ENCODE measurements around the gene MTMR3. TPM values are rescaled to one million over a fixed set of nuclear protein-coding genes. Genes with fewer than 3 reads are reported as not detected.
"Not testable (repeated sequence)": the region's sequence is repeated elsewhere in the genome, so short reads cannot be mapped to it uniquely, and the experiment has no call there.

The MTMR3 gene
- polyA plus RNA-seq, 12 donors, result 23.5 to 49.2 (median 32.3) TPM; not detected in 1

DNA sequence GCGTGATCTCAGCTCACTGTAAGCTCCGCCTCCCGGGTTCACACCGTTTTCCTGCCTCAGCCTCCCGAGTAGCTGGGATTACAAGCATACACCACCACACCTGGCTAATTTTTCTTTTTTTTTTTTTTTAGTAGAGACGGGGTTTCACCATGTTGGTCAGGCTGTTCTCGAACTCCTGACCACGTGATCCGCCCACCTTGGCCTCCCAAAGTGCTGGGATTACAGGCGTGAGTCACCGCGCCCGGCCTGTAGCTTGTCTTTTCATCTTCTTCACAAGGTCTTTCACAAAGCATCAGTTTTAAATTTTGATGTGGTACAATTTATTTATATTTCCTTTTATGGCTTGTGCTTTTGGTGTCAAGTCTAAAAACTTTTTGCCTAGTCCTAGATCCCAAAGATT is 17.4 kb upstream of the MTMR3 start:
- not testable (repeated sequence) for DNase-seq

DNA sequence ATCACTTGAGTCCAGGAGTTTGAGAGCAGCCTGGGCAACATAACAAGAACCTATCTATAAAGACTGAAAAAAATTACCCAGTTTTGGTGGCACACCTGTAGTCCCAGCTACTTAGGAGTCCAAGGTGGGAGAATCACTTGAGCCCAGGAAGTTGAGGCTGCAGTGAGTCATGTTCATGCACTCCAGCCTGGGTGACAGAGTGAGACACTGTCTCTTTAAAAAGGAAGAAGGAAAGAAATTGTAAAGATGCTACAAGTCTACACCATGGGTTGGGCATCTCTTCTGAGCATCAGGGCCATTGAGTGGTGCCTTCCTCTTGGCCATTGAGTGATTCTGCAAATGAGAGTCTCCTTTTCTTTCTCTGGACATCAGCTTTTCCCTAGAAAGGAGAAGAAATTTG is 15.7 kb upstream of the MTMR3 start:
- no peak for DNase-seq

GRCh38 chr22:29867851-29868250 is 15.1 kb upstream of the MTMR3 start:
- DNase-seq, result no peak

GRCh38 chr22:29870574-29870973 is 12.4 kb upstream of the MTMR3 start:
- no peak for DNase-seq

GRCh38 chr22:29871684-29872083 is 11.3 kb upstream of the MTMR3 start:
- no peak for DNase-seq

- no peak for DNase-seq
Measured at GRCh38 chr22:29872144-29872893, 10.7 kb upstream of the MTMR3 start.

DNA sequence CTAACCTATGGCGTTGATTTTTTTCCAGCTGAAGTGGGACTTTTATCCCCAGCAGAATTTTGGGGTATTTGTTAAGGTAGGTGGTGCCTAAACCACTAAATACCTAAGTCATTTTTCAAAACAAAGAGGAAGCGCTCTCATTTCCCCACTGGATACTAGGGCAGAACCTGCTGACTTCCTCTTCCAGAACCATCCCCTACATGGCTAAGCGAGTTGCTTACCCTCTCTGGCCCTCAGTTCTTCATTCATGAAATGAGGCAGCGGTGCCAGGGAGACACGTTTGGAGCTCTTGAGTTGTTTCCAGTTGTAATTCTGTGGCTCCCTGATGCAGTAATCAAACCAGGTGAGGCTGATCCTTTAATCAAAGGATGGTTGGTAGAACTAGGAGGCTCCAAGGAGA is 10.0 kb upstream of the MTMR3 start:
- DNase-seq, result no peak

GRCh38 chr22:29873943-29874342 is 9.0 kb upstream of the MTMR3 start:
- DNase-seq, result no peak

DNA sequence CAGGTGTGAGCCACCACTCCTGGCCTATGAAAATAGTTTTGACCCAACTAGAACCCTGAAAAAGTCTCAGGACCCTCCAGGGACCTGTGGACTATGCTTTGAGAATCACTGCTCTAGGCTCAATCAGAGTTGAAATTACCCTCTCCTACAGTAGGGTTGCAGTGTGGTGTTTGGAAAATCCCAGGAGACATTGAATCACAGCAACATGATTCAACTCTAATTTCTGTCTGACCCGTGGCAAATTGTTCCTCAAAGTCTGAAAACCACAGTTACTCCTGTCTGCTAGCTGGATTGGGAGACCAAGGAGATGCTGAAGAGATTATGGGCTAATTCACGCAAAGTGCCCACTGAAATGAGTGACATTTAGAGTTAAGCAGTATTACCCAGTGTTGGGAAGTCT is 5.4 kb upstream of the MTMR3 start:
- DNase-seq, result no peak

- no peak for DNase-seq
Measured at GRCh38 chr22:29879753-29880152, 3.2 kb upstream of the MTMR3 start.

DNA sequence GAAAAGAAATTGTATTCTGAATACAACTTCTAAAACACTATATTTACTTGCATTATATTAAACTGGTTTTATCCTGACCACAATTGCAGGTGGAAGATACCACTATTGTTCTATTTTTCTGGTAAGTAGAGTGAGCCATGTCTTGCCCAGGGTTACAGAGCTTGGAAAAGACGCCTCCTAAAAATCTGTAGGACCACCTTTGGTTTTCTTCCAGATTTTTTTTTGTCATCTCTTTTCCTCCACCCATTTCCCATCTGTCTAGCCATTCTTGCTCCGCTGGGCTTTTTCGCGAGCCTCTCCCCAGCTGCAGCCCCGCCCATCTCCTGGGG is 294 bp upstream of the MTMR3 start:
- no peak for DNase-seq

- no peak for DNase-seq
Measured at GRCh38 chr22:29883775-29884097, 762 bp downstream of the MTMR3 start.

DNA sequence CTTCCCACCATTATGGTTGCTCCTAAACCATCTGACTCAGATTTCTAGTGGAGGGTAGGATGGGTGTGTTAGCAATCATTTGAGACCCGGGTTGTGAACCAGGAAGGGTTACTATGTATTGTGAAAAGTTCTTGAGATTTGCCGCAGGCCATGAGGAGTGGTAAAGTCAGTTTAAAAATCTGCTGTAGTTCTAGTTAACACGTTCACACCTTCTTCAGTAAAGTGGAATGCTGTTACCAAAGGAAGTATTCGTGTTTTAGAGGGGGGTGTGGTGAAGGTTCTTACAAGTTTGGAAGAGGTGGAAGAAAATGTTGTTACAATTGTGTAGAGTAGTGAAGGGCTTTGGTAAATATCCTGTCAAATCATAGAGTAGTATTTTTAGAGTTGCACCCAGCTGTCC is 2.6 kb downstream of the MTMR3 start:
- no peak for DNase-seq

DNA sequence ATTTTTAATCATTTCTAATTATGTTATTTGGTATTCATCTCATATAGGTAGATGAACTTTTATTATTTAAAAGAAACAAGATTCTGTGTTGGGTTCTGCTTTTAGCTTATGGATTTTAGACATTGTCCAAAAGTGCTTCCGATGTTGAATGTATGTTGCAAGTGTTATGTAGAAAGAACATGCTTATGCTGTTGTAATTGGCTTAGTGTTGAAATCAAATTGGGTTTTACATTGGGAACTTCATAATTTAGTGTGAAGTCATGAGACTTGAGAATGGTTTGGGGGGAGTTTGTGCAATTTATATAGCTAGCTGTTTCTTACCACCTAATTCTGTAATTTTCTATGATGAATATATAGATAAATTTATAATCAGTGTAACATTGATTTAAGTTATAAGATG is 3.6 kb downstream of the MTMR3 start:
- no peak for DNase-seq

DNA sequence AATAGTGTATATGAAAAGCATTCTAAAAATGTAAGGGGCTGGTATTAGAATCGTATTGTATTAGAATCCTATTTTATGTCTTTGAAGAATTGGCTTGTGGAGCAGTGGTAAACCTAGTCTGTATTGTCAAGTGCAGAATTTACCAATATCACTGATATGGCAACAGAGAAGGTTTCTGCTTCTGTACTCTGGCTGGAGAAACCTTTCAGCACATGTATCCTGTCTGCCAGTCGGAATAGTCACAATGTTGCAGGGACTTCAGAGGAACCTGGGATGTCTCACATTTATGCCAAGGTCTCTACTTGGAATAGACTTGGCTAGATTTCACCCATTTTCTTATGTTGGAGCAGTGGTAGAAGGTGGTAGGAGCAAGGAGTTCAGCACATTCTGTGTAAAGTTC is 4.4 kb downstream of the MTMR3 start:
- no peak for DNase-seq

DNA sequence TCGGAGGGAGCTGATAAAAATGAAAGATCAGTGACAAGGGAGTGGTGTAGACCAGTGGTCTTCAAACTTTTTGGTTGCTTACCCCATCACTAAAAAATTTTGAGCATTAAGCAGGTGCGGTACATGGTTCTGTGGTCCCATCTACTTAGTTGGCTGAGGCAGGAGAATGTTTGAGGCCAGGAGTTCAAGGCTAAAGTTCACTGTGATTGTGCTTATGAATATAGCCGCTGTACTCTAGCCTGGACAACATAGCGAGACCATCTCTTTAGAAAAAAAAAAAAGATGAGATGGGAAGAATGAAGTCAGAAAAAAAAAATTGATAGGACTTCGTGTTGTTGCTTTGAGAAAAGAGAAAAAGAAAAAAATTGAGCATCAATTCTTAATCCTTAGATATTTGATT is 7.8 kb downstream of the MTMR3 start:
- no peak for DNase-seq

DNA sequence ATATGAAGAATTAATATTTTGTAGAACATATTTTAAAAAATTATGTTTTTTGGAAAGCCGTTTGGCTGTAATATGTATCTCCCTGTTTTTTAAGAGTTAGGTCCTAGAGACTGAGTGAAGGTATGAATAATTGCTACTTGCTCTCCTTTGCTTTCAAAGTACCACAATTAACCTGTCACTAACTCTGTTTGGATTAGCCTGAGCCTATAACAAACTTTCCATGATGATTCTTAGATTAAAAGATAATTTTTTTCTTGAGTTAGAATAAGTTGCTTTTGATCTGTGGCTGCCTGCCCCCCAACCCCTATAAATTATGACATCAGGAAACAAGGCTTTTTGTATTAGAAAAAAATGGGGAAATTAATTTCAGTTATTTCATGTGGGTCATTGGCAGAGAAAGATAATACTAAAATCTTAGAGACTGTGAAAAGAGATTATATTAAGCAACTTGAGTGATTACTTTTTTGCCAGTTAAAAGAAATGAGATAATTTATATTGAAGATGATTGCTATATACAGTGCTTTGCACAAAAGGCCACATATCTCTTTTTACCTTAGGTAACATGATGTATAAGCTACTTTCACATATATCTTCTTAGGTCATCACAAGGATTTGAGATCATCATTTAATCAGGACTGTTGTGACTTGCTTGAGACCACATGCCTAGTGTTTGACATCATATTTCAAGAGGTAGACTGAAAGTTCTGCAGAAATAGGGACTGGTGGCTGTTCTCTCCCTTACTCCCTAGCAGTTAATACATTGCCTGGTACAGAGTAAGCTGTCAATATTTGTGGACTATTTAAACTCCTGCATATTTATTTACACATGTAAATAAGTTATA is 9.6 kb downstream of the MTMR3 start:
- DNase-seq, result no peak

DNA sequence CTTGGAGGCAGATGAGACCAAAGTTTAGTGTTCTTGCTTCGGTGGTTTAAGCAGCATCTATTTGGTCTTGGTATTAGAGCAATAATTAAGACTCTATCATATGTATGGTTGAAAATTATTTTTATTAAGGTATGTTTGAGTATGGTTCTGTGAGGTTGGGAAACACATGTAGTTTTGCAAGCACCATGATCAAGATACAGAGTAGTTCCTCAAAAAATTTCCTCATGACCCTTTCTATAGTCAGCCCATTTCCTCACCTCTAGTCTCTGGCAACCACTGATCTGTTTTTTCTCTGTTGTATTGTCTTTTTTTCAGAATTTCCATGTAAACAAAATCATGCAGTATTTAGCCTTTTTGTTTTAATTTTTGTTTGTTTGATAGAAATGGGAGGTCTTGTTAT is 18.4 kb downstream of the MTMR3 start:
- no peak for DNase-seq

GRCh38 chr22:29903371-29903770 is 20.4 kb downstream of the MTMR3 start:
- no peak for DNase-seq

DNA sequence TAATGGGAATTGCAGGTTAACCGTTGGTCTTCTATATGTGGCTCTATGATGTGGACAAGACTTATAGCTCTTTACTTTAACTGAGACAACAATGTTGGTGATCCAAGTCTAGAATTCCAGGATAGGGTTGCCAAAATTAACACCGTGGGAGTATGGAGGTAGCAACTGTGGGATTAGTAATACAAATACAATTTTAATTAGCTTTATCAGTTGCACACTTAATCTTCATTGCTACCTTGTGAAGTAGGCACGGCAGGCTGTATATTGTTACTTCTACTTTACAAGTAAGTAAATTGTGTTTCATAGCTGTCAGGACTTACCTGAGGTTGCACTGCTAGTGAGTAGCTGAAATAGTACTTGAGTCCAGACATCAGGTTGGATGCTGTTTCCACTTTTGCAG is 21.0 kb downstream of the MTMR3 start:
- DNase-seq, result no peak

DNA sequence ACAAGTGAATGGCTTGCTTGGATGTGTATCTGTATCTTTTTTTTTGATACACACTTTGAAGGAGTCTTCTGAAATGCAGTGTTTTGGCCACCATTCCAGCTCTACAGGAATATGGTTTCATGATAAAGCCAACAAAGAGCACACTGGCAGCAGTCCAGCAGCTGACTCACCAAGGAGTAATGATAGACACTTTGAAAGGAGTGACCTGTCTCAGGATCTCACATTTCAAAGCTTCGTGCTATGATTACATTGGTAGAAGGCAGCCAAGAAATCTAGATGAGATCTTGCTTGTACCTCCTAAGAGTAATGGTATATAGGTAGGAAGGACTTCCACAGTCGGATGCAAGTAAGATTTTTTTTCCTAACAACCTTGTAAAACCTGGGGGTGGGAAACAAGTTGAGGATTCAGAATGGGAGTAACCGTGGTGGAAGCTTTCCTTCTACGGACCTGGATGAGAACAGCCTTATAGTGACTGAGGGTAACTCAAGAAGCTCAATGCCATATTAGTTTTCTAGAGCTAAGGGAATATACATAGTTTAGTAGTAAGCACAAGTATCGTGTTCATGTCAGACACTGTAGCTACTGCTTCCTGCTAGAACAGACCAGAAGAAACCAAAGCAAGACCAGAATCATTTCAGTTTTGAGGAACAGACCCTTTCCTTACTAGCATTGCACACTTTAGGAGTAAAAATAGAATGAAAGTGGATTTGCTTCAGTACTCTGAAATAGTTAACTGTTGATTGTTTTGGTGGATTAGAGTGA is 25.0 kb downstream of the MTMR3 start:
- DNase-seq, result peak; percentile 38

DNA sequence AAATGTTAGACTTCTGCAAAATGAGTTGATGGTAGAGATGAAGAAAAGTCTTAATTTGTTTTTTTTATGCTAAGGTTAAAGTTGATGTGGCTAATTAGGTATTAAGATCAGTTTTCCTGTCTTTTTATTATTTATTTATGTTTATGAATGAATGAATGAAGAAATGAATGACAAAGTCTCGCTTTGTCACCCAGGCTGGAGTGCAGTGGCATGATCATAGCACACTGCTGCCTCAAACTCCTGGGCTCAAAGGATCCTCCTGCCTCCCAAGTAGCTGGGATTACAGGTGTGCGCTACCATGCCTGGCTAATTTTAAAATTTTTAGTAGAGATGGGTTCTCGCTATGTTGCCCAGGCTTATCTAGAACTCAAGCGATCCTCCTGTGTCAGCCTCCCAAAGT is 29.2 kb downstream of the MTMR3 start:
- no peak for DNase-seq
